GM12892 (cell line): Measurements from ENCODE around the gene AFAP1L1. TPM values are rescaled to one million over a fixed set of nuclear protein-coding genes. Genes with fewer than 3 reads are reported as not detected.

Experiments
- DNase-seq: peaks from one replicate; pipeline ENCODE4 v3.0.0; 2011; ENCODE audit not compliant: insufficient read length
- FAIRE-seq: peaks from 2 replicates; lab custom pipeline; 2011; peaks lifted over from hg19 to GRCh38; lab: Jason Lieb, UNC
- POLR2A ChIP-seq: IDR thresholded peaks from 2 replicates; pipeline ENCODE4 v1.6.1; 2011; ENCODE audit warnings: low read depth, low read length, control low read depth
- POLR2AphosphoS5 ChIP-seq: IDR thresholded peaks from 2 replicates; pipeline ENCODE4 v1.6.1; 2011; ENCODE audit warnings: low read depth, low read length, control low read depth
- TAF1 ChIP-seq: IDR thresholded peaks from 2 replicates; pipeline ENCODE4 v1.6.1; 2011; ENCODE audit warnings: low read depth, mild to moderate bottlenecking, control low read depth, low read length, borderline replicate concordance
- polyA plus RNA-seq: library from polyadenylated mRNA; unstranded; fragments of >200 nt; gene quantifications from one replicate; pipeline ENCODE4 v1.2.1, GENCODE V29; 2012; ENCODE audit warnings: missing spikeins, inconsistent platforms; ENCODE audit not compliant: missing spikeins

The AFAP1L1 gene
- not detected for polyA plus RNA-seq

- FAIRE-seq (no peak), DNase-seq (no peak)
- no peak for TF ChIP-seq POLR2A
- TF ChIP-seq POLR2AphosphoS5: no peak
- TF ChIP-seq TAF1: no peak
Observed at GRCh38 chr5:149271716-149272563, at the start of gene AFAP1L1. Gene AFAP1L1 (plus strand): TSS chr5:149271859. CDS start chr5:149271969, 110 bp downstream.

GRCh38 chr5:149223081-149223848 is 48.4 kb upstream of the AFAP1L1 start:
- no peak for TF ChIP-seq POLR2AphosphoS5
- no peak for TF ChIP-seq POLR2A
- TF ChIP-seq TAF1: no peak
- DNase-seq: no peak

GRCh38 chr5:149224282-149224681 is 47.4 kb upstream of the AFAP1L1 start:
- no peak for DNase-seq
- FAIRE-seq: no peak
- TF ChIP-seq POLR2A: no peak
- TF ChIP-seq POLR2AphosphoS5: no peak
- no peak for TF ChIP-seq TAF1

More at GRCh38 chr5:149223081-149223848, 48.4 kb upstream of the AFAP1L1 start:
- no peak for FAIRE-seq

GRCh38 chr5:149227168-149227826 is 44.4 kb upstream of the AFAP1L1 start:
- TF ChIP-seq POLR2AphosphoS5 (no peak), TAF1 (no peak), POLR2A (no peak)
- DNase-seq: no peak
- no peak for FAIRE-seq

- DNase-seq (no peak), FAIRE-seq (no peak)
- TF ChIP-seq POLR2AphosphoS5: no peak
Observed at GRCh38 chr5:149228618-149229297, 42.9 kb upstream of the AFAP1L1 start.

GRCh38 chr5:149229298-149229937 is 42.2 kb upstream of the AFAP1L1 start:
- no peak for DNase-seq

GRCh38 chr5:149235841-149236240 is 35.8 kb upstream of the AFAP1L1 start:
- FAIRE-seq: no peak
- TF ChIP-seq TAF1: no peak
- TF ChIP-seq POLR2AphosphoS5: no peak
- no peak for TF ChIP-seq POLR2A

More at GRCh38 chr5:149229298-149229937, 42.2 kb upstream of the AFAP1L1 start:
- no peak for FAIRE-seq
- TF ChIP-seq POLR2A (no peak), TAF1 (no peak), POLR2AphosphoS5 (no peak)

GRCh38 chr5:149237662-149238061 is 34.0 kb upstream of the AFAP1L1 start:
- no peak for FAIRE-seq
- DNase-seq: no peak
- TF ChIP-seq POLR2AphosphoS5 (no peak), POLR2A (no peak)

More at GRCh38 chr5:149235841-149236240, 35.8 kb upstream of the AFAP1L1 start:
- no peak for DNase-seq

- no peak for TF ChIP-seq POLR2A
- TF ChIP-seq TAF1: no peak
- TF ChIP-seq POLR2AphosphoS5: no peak
- no peak for FAIRE-seq
Observed at GRCh38 chr5:149238540-149238939, 33.1 kb upstream of the AFAP1L1 start.

GRCh38 chr5:149239917-149240316 is 31.7 kb upstream of the AFAP1L1 start:
- DNase-seq (no peak), FAIRE-seq (no peak)
- TF ChIP-seq POLR2A (no peak), TAF1 (no peak), POLR2AphosphoS5 (no peak)

More at GRCh38 chr5:149238540-149238939, 33.1 kb upstream of the AFAP1L1 start:
- no peak for DNase-seq

- TF ChIP-seq POLR2AphosphoS5 (no peak), TAF1 (no peak), POLR2A (no peak)
- FAIRE-seq: no peak
- no peak for DNase-seq
Observed at GRCh38 chr5:149240354-149240998, 31.2 kb upstream of the AFAP1L1 start.
